ENCODE results near the gene CYB561A3.

DNA sequence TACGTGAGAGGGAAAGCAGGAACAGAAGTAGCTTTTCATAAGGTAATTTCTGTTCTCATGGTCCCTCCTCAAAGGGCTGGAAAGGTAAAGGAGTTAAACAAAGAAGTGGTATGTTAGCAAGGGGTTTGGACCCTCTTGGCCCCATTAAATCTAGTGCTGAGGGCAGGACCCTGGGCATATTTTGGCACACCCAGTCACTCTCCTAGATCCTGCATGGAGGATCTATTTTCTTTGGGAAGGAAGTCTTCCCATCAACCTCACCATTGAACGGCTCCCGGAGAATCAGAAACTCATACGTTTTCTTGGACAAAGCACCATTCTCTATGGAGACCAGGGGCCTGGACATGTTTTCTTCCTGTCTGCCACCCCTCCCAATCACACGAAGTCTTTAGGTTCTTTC, 42.4 kb upstream of the CYB561A3 start:
- TF ChIP-seq, protein P1, sequence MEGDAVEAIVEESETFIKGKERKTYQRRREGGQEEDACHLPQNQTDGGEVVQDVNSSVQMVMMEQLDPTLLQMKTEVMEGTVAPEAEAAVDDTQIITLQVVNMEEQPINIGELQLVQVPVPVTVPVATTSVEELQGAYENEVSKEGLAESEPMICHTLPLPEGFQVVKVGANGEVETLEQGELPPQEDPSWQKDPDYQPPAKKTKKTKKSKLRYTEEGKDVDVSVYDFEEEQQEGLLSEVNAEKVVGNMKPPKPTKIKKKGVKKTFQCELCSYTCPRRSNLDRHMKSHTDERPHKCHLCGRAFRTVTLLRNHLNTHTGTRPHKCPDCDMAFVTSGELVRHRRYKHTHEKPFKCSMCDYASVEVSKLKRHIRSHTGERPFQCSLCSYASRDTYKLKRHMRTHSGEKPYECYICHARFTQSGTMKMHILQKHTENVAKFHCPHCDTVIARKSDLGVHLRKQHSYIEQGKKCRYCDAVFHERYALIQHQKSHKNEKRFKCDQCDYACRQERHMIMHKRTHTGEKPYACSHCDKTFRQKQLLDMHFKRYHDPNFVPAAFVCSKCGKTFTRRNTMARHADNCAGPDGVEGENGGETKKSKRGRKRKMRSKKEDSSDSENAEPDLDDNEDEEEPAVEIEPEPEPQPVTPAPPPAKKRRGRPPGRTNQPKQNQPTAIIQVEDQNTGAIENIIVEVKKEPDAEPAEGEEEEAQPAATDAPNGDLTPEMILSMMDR (conservative IDR thresholded peaks at IDR 0.05; ENCODE audit: low read depth, low read length): no peak
- TF ChIP-seq EZH2 (IDR thresholded peaks at IDR 0.05; ENCODE audit: borderline replicate concordance, low read depth, low read length, poor library complexity, severe bottlenecking): no peak

Data from A673 (cell line).